Measurements from ENCODE around the gene COL18A1.

GRCh38 chr21:45424854-45425795, 20.2 kb downstream of the COL18A1 start:
- TF ChIP-seq CTCF (conservative IDR thresholded peaks at IDR 0.05; ENCODE audit: low read length) (no peak), EZH2phosphoT487 (IDR thresholded peaks at IDR 0.05; ENCODE audit: borderline replicate concordance) (no peak)

Measured in Loucy (cell line).